ENCODE results near the gene RNF220.
A peak's percentile ranks its signal among the peaks of the same experiment; 100 is the strongest.

The RNF220 gene

GRCh38 chr1:44405031-44405797, at the start of gene RNF220:
Gene RNF220 (plus strand): TSS chr1:44405255.
- peaks cover 40% of the 10 kb centered on the region for H3K27me3 ChIP-seq (ENCODE audit: control insufficient read depth, insufficient read depth, low read length)
- peaks cover 13% of the 10 kb centered on the region for H3K4me1 ChIP-seq (ENCODE audit: control insufficient read depth, insufficient read depth, low read length)
- peak within 1 kb of the TSS; percentile 92 for H3K4me3 ChIP-seq (ENCODE audit: low read depth, low read length)
- no peaks in the 10 kb centered on the region for H3K36me3 ChIP-seq (ENCODE audit: control insufficient read depth, insufficient read depth, low read length)
- peak within 1 kb of the TSS; percentile 32 for H3K9ac ChIP-seq (ENCODE audit: low read depth, low read length)
- H3K9me3 ChIP-seq (ENCODE audit: control insufficient read depth, insufficient read depth, low read length): no peaks in the 10 kb centered on the region

GRCh38 chr1:44355582-44356305, 49.3 kb upstream of the RNF220 start:
- H3K4me1 ChIP-seq (ENCODE audit: control insufficient read depth, insufficient read depth, low read length): peaks cover 7% of the 10 kb centered on the region
- H3K9me3 ChIP-seq (ENCODE audit: control insufficient read depth, insufficient read depth, low read length): no peaks in the 10 kb centered on the region
- H3K4me3 ChIP-seq (ENCODE audit: low read depth, low read length): peak overlapping the region; percentile 66
- no peaks in the 10 kb centered on the region for H3K27me3 ChIP-seq (ENCODE audit: control insufficient read depth, insufficient read depth, low read length)
- no peaks in the 10 kb centered on the region for H3K36me3 ChIP-seq (ENCODE audit: control insufficient read depth, insufficient read depth, low read length)
- H3K9ac ChIP-seq (ENCODE audit: low read depth, low read length): no peak overlapping the region

- Histone ChIP-seq H3K36me3 (ENCODE audit: control insufficient read depth, insufficient read depth, low read length) (no peaks in the 10 kb centered on the region), H3K9me3 (ENCODE audit: control insufficient read depth, insufficient read depth, low read length) (no peaks in the 10 kb centered on the region), H3K4me3 (ENCODE audit: low read depth, low read length) (no peak overlapping the region), H3K9ac (ENCODE audit: low read depth, low read length) (no peak overlapping the region), H3K27me3 (ENCODE audit: control insufficient read depth, insufficient read depth, low read length) (no peaks in the 10 kb centered on the region), H3K4me1 (ENCODE audit: control insufficient read depth, insufficient read depth, low read length) (peaks cover 7% of the 10 kb centered on the region)
Observed at GRCh38 chr1:44357710-44358109, 47.3 kb upstream of the RNF220 start.

- Histone ChIP-seq H3K9ac (ENCODE audit: low read depth, low read length) (no peak overlapping the region), H3K27me3 (ENCODE audit: control insufficient read depth, insufficient read depth, low read length) (peaks cover 5% of the 10 kb centered on the region), H3K36me3 (ENCODE audit: control insufficient read depth, insufficient read depth, low read length) (no peaks in the 10 kb centered on the region), H3K9me3 (ENCODE audit: control insufficient read depth, insufficient read depth, low read length) (no peaks in the 10 kb centered on the region), H3K4me1 (ENCODE audit: control insufficient read depth, insufficient read depth, low read length) (peaks cover under 1% of the 10 kb centered on the region), H3K4me3 (ENCODE audit: low read depth, low read length) (no peak overlapping the region)
Observed at GRCh38 chr1:44359234-44359935, 45.7 kb upstream of the RNF220 start.

- H3K36me3 ChIP-seq (ENCODE audit: control insufficient read depth, insufficient read depth, low read length): no peaks in the 10 kb centered on the region
- H3K27me3 ChIP-seq (ENCODE audit: control insufficient read depth, insufficient read depth, low read length): peaks cover 11% of the 10 kb centered on the region
- no peaks in the 10 kb centered on the region for H3K4me1 ChIP-seq (ENCODE audit: control insufficient read depth, insufficient read depth, low read length)
- no peaks in the 10 kb centered on the region for H3K9me3 ChIP-seq (ENCODE audit: control insufficient read depth, insufficient read depth, low read length)
- H3K4me3 ChIP-seq (ENCODE audit: low read depth, low read length): no peak overlapping the region
- H3K9ac ChIP-seq (ENCODE audit: low read depth, low read length): no peak overlapping the region
Observed at GRCh38 chr1:44361478-44361877, 43.6 kb upstream of the RNF220 start.

- Histone ChIP-seq H3K9ac (ENCODE audit: low read depth, low read length) (no peak overlapping the region), H3K4me1 (ENCODE audit: control insufficient read depth, insufficient read depth, low read length) (no peaks in the 10 kb centered on the region), H3K4me3 (ENCODE audit: low read depth, low read length) (no peak overlapping the region), H3K9me3 (ENCODE audit: control insufficient read depth, insufficient read depth, low read length) (no peaks in the 10 kb centered on the region), H3K27me3 (ENCODE audit: control insufficient read depth, insufficient read depth, low read length) (peaks cover 15% of the 10 kb centered on the region), H3K36me3 (ENCODE audit: control insufficient read depth, insufficient read depth, low read length) (no peaks in the 10 kb centered on the region)
Observed at GRCh38 chr1:44366371-44366975, 38.6 kb upstream of the RNF220 start.

GRCh38 chr1:44367944-44368343, 37.1 kb upstream of the RNF220 start:
- H3K27me3 ChIP-seq (ENCODE audit: control insufficient read depth, insufficient read depth, low read length): peaks cover 12% of the 10 kb centered on the region
- no peaks in the 10 kb centered on the region for H3K36me3 ChIP-seq (ENCODE audit: control insufficient read depth, insufficient read depth, low read length)
- no peak overlapping the region for H3K9ac ChIP-seq (ENCODE audit: low read depth, low read length)

GRCh38 chr1:44368471-44369151, 36.4 kb upstream of the RNF220 start:
- H3K4me1 ChIP-seq (ENCODE audit: control insufficient read depth, insufficient read depth, low read length): no peaks in the 10 kb centered on the region
- H3K27me3 ChIP-seq (ENCODE audit: control insufficient read depth, insufficient read depth, low read length): peaks cover 9% of the 10 kb centered on the region
- H3K9ac ChIP-seq (ENCODE audit: low read depth, low read length): no peak overlapping the region
- no peaks in the 10 kb centered on the region for H3K36me3 ChIP-seq (ENCODE audit: control insufficient read depth, insufficient read depth, low read length)
- no peak overlapping the region for H3K4me3 ChIP-seq (ENCODE audit: low read depth, low read length)
- no peaks in the 10 kb centered on the region for H3K9me3 ChIP-seq (ENCODE audit: control insufficient read depth, insufficient read depth, low read length)

More at GRCh38 chr1:44367944-44368343, 37.1 kb upstream of the RNF220 start:
- no peaks in the 10 kb centered on the region for H3K9me3 ChIP-seq (ENCODE audit: control insufficient read depth, insufficient read depth, low read length)
- H3K4me3 ChIP-seq (ENCODE audit: low read depth, low read length): no peak overlapping the region
- no peaks in the 10 kb centered on the region for H3K4me1 ChIP-seq (ENCODE audit: control insufficient read depth, insufficient read depth, low read length)

- no peak overlapping the region for H3K9ac ChIP-seq (ENCODE audit: low read depth, low read length)
- no peak overlapping the region for H3K4me3 ChIP-seq (ENCODE audit: low read depth, low read length)
- no peaks in the 10 kb centered on the region for H3K4me1 ChIP-seq (ENCODE audit: control insufficient read depth, insufficient read depth, low read length)
- no peaks in the 10 kb centered on the region for H3K9me3 ChIP-seq (ENCODE audit: control insufficient read depth, insufficient read depth, low read length)
- no peaks in the 10 kb centered on the region for H3K36me3 ChIP-seq (ENCODE audit: control insufficient read depth, insufficient read depth, low read length)
- peaks cover 7% of the 10 kb centered on the region for H3K27me3 ChIP-seq (ENCODE audit: control insufficient read depth, insufficient read depth, low read length)
Observed at GRCh38 chr1:44371206-44371605, 33.8 kb upstream of the RNF220 start.

- Histone ChIP-seq H3K4me1 (ENCODE audit: control insufficient read depth, insufficient read depth, low read length) (peaks cover 4% of the 10 kb centered on the region), H3K9me3 (ENCODE audit: control insufficient read depth, insufficient read depth, low read length) (no peaks in the 10 kb centered on the region), H3K9ac (ENCODE audit: low read depth, low read length) (no peak overlapping the region), H3K27me3 (ENCODE audit: control insufficient read depth, insufficient read depth, low read length) (peaks cover 5% of the 10 kb centered on the region), H3K4me3 (ENCODE audit: low read depth, low read length) (no peak overlapping the region), H3K36me3 (ENCODE audit: control insufficient read depth, insufficient read depth, low read length) (no peaks in the 10 kb centered on the region)
Observed at GRCh38 chr1:44375547-44375946, 29.5 kb upstream of the RNF220 start.

Measured in iPS-15b (cell line).